GM12875 (cell line): ENCODE measurements around the gene ABTB2.

Experiments used
- H3K4me3 ChIP-seq: one replicate; pipeline ENCODE4 v1.5.1; 2011; ENCODE audit warnings: low read depth, low read length, control low read depth
- TF ChIP-seq, protein P1 (sequence below): IDR thresholded peaks from 2 replicates; pipeline ENCODE4 v1.5.1; 2011; ENCODE audit warnings: low read depth, mild to moderate bottlenecking, control low read depth, inconsistent platforms, low read length, moderate library complexity, borderline replicate concordance; ENCODE audit not compliant: insufficient read depth

ABTB2 gene

DNA sequence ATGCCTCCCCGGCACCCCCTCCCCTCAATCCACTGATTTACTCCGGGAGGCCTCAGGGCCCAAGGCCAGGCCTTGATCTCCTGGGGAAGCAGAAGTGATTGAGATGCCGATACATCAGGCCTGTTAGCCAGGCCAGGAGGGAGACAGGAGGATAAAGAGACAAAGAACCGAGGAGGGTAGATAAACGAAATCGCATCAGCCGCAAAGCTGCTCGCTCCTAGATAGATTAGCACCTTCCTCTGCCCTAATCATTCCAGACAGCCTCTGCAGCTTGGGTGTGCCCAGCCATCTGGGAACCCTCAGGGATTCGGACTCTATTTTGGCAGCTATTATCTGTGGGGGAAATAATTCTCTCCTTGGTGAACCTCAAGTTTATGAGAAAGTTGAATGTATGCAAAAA lies 121.2 kb downstream of the ABTB2 start:
- no peak overlapping the region for H3K4me3 ChIP-seq
- TF ChIP-seq, protein P1, sequence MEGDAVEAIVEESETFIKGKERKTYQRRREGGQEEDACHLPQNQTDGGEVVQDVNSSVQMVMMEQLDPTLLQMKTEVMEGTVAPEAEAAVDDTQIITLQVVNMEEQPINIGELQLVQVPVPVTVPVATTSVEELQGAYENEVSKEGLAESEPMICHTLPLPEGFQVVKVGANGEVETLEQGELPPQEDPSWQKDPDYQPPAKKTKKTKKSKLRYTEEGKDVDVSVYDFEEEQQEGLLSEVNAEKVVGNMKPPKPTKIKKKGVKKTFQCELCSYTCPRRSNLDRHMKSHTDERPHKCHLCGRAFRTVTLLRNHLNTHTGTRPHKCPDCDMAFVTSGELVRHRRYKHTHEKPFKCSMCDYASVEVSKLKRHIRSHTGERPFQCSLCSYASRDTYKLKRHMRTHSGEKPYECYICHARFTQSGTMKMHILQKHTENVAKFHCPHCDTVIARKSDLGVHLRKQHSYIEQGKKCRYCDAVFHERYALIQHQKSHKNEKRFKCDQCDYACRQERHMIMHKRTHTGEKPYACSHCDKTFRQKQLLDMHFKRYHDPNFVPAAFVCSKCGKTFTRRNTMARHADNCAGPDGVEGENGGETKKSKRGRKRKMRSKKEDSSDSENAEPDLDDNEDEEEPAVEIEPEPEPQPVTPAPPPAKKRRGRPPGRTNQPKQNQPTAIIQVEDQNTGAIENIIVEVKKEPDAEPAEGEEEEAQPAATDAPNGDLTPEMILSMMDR = no peak

DNA sequence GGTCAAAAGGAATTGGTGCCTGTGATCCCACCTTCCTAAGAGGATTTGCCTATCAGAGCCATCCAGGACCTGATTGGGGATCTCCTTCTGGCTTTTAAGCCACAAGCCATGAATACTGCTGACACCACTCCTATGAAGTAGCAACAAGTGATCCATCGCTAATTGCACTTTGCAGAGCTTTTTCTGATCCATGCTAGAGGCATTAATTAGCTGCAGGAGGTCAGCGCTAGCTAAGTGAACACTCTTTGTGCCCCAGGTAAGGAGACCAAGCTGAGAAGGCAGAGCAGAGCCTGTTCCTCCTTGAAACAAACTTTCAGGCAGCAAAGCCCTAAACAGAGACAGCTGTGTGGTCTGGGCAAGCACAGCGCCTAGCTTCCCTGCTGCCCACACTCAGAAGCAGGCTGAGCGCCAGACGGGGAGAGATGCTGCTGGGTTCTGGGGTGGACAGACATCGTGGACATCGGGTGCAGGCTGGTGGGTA lies 122.2 kb downstream of the ABTB2 start:
- no peak overlapping the region for H3K4me3 ChIP-seq
- TF ChIP-seq, protein P1 = no peak

DNA sequence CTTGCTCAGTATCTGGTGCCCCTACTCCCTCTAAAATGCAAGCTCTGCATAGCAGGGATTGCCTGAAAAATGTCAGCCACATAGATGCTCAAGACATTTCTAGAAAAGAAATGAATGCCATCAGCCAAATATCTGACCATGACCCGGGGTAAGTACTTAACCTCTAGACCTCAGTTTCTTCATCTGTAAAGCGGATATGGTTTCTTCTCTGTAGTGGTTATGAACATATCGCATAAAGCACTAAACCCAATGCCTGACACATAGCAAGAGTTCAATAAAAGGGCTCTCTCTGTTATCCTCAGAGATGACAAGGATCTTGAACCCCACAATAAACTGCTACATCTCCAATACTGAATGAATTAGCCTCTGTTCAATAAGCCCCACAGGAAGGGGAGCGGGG lies 122.6 kb downstream of the ABTB2 start:
- H3K4me3 ChIP-seq = no peak overlapping the region
- TF ChIP-seq, protein P1 = no peak

DNA sequence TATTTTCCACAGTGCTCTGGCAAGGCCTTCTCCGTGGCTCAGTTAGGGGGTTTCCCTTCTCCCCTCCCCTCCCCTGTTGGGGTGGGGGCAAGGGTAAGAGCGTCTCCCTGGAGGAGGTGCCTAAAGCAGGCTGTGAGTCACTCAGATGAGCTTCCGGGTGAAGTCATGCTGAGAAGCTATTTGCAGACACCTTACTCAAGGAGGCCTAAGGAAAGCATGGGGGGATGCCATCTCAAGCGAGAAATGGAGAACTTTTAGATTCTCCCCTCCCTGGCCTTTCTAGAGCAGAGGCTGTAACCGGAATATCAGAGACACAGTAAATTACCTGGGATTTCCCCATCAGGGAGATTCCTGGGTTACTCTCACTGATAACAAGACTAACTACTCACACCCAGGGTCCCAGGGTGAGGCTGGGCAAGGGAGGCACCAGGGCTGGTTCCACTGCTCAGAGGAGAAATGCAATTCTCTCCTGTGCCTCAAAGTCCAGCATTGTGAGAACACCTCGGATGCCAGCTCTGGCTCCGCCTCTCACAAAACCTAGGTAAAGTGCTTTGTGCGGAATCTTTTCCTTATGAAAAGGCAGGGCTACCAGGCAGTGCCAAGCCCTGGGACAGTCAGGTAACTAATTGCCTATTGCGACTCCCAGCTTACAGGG lies 123.6 kb downstream of the ABTB2 start:
- TF ChIP-seq, protein P1 = no peak
- H3K4me3 ChIP-seq = no peak overlapping the region

DNA sequence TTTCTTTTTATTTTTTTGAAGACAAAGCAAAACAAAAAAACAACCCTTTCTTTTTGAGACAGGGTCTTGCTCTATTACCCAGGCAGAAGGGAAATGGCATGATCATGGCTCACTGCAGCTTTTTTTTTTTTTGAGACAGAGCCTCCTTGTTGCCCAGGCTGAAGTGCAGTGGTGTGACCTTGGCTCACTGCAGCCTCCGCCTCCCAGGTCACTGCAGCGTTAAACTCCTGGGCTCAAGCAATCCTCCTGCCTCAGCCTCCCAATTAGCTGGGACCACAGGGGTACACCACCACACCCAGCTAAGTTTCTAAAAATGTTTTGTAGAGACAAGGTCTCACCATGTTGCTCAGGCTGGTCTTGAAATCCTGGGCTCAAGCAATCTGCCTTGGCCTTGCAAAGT lies 124.6 kb downstream of the ABTB2 start:
- H3K4me3 ChIP-seq = no peak overlapping the region
- TF ChIP-seq, protein P1 = no peak

DNA sequence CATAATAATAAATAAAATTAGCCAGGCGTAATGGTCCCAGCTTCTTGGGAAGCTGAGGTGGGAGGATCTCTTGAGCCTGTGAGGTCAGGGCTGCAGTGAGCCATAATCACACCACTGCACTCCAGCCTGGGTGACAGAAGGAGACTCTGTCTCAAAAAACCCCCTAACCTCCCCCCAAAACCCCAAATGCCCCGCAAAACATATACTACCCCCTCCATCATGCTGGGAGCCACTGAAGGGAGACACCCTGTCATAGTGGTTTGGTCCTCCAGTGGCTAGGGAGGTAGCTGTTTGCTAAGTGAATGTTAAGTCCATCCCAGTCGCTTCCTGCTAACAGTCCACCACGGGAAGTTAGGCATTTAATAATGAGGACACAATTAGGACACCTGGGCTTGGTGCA lies 125.0 kb downstream of the ABTB2 start:
- H3K4me3 ChIP-seq = no peak overlapping the region
- TF ChIP-seq, protein P1 = no peak

DNA sequence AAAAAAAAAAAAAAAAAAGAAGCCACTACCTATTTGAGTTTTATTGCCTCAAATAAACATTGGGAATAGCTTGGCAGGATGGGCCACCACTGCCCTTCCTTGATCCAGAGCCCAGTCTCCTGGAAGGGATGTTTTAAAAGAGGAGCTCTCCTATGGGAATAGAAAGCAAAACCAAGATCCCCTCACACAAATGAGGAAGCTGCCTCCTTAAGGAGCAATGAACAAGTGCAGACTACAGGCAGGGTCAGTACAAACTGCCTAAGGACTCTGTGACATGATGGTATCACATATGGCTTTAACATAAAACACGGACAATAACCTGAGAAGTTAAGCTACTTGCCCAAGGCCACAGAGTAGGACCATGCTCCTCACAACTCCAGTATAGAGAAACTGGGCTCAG lies 131.6 kb downstream of the ABTB2 start:
- no peak overlapping the region for H3K4me3 ChIP-seq
- TF ChIP-seq, protein P1 = no peak
